Breast epithelium (tissue), 4 donors: ENCODE results near the gene MGAT3. TPM values are rescaled to one million over a fixed set of nuclear protein-coding genes. Genes with fewer than 3 reads are reported as not detected.

Experiments used
- DNase-seq, 2 donors: peaks; one replicate each; pipeline ENCODE4 v3.0.0-alpha.2; 2019; ENCODE audit warnings: low spot score in 2 of 2
- H3K27ac ChIP-seq, 2 donors: fragments of 200-600 bp; sonication (generic) in 1 of 2; one replicate each; pipeline ENCODE4 v1.5.1; 2016 to 2019; ENCODE audit warnings: mild to moderate bottlenecking in 1 of 2
- H3K27me3 ChIP-seq, 2 donors: fragments of 200-600 bp; sonication (generic) in 1 of 2; one replicate each; pipeline versions ENCODE4 v1.5.1 to v1.6.0; 2017 to 2019; ENCODE audit warnings: control low read depth in 1 of 2, mild to moderate bottlenecking in 1 of 2
- H3K36me3 ChIP-seq: fragments of 200-600 bp; one replicate; pipeline ENCODE4 v1.5.1; 2019
- H3K4me1 ChIP-seq, 2 donors: fragments of 200-600 bp; sonication (generic); one replicate each; pipeline ENCODE4 v1.5.1; 2016 to 2019; ENCODE audit warnings: control low read depth in 1 of 2
- H3K4me3 ChIP-seq, 3 donors: fragments of 200-600 bp; sonication (generic); 1 replicate in 2 of 3; 2 replicates in 1 of 3; pipeline ENCODE4 v1.5.1; 2016 to 2019; ENCODE audit warnings: mild to moderate bottlenecking in 3 of 3, moderate library complexity in 2 of 3
- H3K9me3 ChIP-seq, 2 donors: fragments of 200-600 bp; sonication (generic) in 1 of 2; one replicate each; pipeline ENCODE4 v1.5.1; 2016 to 2019; ENCODE audit warnings: control low read depth in 1 of 2
- POLR2A ChIP-seq: fragments of 450-650 bp; IDR thresholded peaks from one replicate; pipeline ENCODE4 v1.6.1; 2016; ENCODE audit warnings: antibody characterized with exemption, mild to moderate bottlenecking, moderate library complexity
- POLR2AphosphoS5 ChIP-seq, 3 donors: sonication (generic); formaldehyde crosslinking; IDR thresholded peaks; one replicate each; pipeline ENCODE4 v1.6.1; 2017; ENCODE audit warnings: antibody characterized with exemption in 3 of 3
- intact Hi-C: fragments of 100-400 bp; cut with DNase I; formaldehyde crosslinking; loops from one replicate; pipeline ENCODE4 v1.15.1; 2023; ENCODE audit warnings: low total_unique reads
- total RNA-seq, 3 donors: library from RNA; depleted of rRNA; stranded (reverse); fragments of >200 nt; gene quantifications; one replicate each; pipeline ENCODE4 v1.1.0, GENCODE V29; 2016
- TF ChIP-seq, protein P1 (sequence below), 3 donors: fragments of 450-650 bp; IDR thresholded peaks; one replicate each; pipeline ENCODE4 v1.5.1; 2016 to 2017; ENCODE audit warnings: antibody characterized with exemption in 3 of 3, mild to moderate bottlenecking in 3 of 3, moderate library complexity in 3 of 3

MGAT3 gene
- total RNA-seq, 3 donors from 2014 or later: 1.9 to 9.4 (median 3.9) TPM

DNA sequence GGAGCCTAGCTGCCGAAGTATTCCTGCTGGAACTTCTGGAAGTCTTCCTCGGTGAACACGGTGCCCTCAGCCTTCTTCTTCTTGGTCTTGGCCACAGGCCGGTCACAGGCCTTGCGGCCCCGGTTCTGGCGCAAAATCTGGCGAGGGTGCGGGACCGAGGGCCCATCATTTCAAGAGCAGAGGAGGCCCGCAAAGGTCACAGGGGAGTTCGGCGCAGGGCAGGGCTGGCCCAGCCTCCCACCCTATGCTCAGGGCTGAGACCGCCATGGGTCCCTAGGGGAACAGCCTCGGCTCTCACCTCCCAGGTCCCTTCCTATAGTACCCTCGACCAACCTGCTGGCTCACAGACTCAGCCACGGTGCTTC lies 72.7 kb downstream of the MGAT3 start:
- intact Hi-C loops: loop anchor here (5.0 to 10.0 kb wide), 2 partner anchors 215 to 357 kb away; partner anchors contain the start of gene RPL3
- peak in 1 of 3 donors; percentile 4 for TF ChIP-seq POLR2AphosphoS5 (IDR thresholded peaks at IDR 0.05)
- TF ChIP-seq POLR2A: no peak

GRCh38 chr22:39530116-39530515 lies 73.3 kb downstream of the MGAT3 start:
- Histone ChIP-seq H3K9me3 (no peaks in the 10 kb centered on the region), H3K36me3 (no peaks in the 10 kb centered on the region), H3K27ac (peak overlapping the region in 1 of 2 donors; percentile 33), H3K4me1 (peaks cover 25 to 29% of the 10 kb centered on the region in 2 donors), H3K27me3 (no peaks in the 10 kb centered on the region), H3K4me3 (no peak overlapping the region)
- TF ChIP-seq, protein P1, sequence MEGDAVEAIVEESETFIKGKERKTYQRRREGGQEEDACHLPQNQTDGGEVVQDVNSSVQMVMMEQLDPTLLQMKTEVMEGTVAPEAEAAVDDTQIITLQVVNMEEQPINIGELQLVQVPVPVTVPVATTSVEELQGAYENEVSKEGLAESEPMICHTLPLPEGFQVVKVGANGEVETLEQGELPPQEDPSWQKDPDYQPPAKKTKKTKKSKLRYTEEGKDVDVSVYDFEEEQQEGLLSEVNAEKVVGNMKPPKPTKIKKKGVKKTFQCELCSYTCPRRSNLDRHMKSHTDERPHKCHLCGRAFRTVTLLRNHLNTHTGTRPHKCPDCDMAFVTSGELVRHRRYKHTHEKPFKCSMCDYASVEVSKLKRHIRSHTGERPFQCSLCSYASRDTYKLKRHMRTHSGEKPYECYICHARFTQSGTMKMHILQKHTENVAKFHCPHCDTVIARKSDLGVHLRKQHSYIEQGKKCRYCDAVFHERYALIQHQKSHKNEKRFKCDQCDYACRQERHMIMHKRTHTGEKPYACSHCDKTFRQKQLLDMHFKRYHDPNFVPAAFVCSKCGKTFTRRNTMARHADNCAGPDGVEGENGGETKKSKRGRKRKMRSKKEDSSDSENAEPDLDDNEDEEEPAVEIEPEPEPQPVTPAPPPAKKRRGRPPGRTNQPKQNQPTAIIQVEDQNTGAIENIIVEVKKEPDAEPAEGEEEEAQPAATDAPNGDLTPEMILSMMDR (IDR thresholded peaks at IDR 0.05): no peak
- TF ChIP-seq POLR2AphosphoS5 (IDR thresholded peaks at IDR 0.05) (no peak), POLR2A (no peak)
- DNase-seq: no peak
- intact Hi-C loops: loop anchor here (10.0 kb wide), 2 partner anchors 495 to 825 kb away; no protein-coding TSS in a partner anchor

More for the DNA sequence above, 72.7 kb downstream of the MGAT3 start:
- Histone ChIP-seq H3K36me3 (no peaks in the 10 kb centered on the region), H3K27ac (peak overlapping the region; percentile 33 to 73), H3K4me1 (peaks cover 20 to 29% of the 10 kb centered on the region in 2 donors), H3K27me3 (no peaks in the 10 kb centered on the region), H3K9me3 (no peaks in the 10 kb centered on the region), H3K4me3 (peak overlapping the region in 2 of 3 donors; percentile 20 to 56)
- DNase-seq: no peak

GRCh38 chr22:39530692-39531331 lies 74.0 kb downstream of the MGAT3 start:
- Histone ChIP-seq H3K27ac (peak overlapping the region in 1 of 2 donors; percentile 44), H3K27me3 (no peaks in the 10 kb centered on the region), H3K36me3 (no peaks in the 10 kb centered on the region), H3K4me3 (peak overlapping the region in 2 of 3 donors; percentile 88 to 90), H3K9me3 (no peaks in the 10 kb centered on the region), H3K4me1 (peaks cover 25 to 29% of the 10 kb centered on the region in 2 donors)
- intact Hi-C loops: loop anchor here (10.0 kb wide), 2 partner anchors 494 to 824 kb away; no protein-coding TSS in a partner anchor
- TF ChIP-seq POLR2AphosphoS5 (IDR thresholded peaks at IDR 0.05) (no peak), POLR2A (no peak)
- TF ChIP-seq, protein P1 (IDR thresholded peaks at IDR 0.05): no peak
- no peak for DNase-seq

DNA sequence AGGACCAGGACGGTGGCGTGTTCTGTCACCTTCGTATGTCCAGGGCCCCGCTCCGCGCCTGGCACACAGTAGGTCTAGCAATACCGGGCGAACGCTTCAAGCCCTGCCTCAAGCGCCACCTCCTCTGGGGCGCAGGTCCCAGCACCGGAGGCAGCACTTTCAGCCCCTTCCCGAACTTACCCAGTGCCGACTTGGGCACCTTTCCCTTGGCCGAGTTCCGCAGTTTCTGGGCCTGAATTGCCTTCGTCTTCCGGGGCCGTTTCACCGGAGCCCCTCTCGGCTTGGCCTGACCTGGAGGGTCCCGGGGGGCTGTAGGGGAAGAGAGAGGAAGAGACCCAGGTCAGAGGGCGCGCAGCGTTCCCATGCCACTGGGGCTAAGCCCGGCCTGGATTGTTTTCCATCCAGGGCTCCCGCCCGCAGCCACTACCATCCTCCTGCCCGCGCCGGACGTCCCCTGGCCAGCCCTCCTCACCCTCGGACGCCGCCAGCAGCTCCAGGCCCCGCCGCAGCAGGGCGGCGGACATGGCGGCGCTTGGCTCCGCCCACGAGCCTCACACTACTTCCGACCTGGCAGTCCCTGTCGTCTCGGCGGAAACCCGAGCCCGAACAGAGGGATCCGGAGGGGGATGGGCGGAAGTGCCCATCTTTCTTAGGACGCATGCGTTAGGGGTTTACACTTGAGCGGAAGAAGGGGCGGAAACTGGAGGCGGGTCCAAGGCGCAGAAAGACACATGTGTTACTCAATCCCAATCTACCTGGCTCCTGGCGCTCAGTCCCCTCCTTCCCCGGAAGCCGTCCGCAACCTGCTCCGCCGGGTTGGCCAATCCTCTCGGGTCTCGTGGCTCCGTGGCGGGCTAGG lies 75.6 kb downstream of the MGAT3 start, which contains the start of gene RPS19BP1:
TSS of gene RPS19BP1 (minus strand) at position 534 of the 859 bp plus-strand sequence. CDS start at position 524, 10 bp downstream.
- intact Hi-C loops: loop anchor here (10.0 kb wide), 2 partner anchors 492 to 822 kb away; no protein-coding TSS in a partner anchor

GRCh38 chr22:39534092-39534506 lies 77.3 kb downstream of the MGAT3 start:
- peak overlapping the region in 1 of 3 donors; percentile 50 for H3K4me3 ChIP-seq
- peaks cover 9 to 14% of the 10 kb centered on the region in 2 donors for H3K4me1 ChIP-seq
- no peaks in the 10 kb centered on the region for H3K9me3 ChIP-seq
- no peaks in the 10 kb centered on the region for H3K36me3 ChIP-seq
- TF ChIP-seq POLR2A: no peak
- no peak for TF ChIP-seq POLR2AphosphoS5 (IDR thresholded peaks at IDR 0.05)
- TF ChIP-seq, protein P1 (IDR thresholded peaks at IDR 0.05): no peak
- no peak for DNase-seq
- intact Hi-C loops: loop anchor here (10.0 kb wide), 2 partner anchors 491 to 821 kb away; no protein-coding TSS in a partner anchor
- peak overlapping the region in 1 of 2 donors; percentile 23 for H3K27ac ChIP-seq
- H3K27me3 ChIP-seq: no peaks in the 10 kb centered on the region

More for the DNA sequence above, 75.6 kb downstream of the MGAT3 start, which contains the start of gene RPS19BP1:
- Histone ChIP-seq H3K4me1 (peaks cover 25 to 26% of the 10 kb centered on the region in 2 donors), H3K36me3 (no peaks in the 10 kb centered on the region), H3K4me3 (peak within 1 kb of the TSS; percentile 83 to 90 (median 88)), H3K27me3 (no peaks in the 10 kb centered on the region), H3K9me3 (no peaks in the 10 kb centered on the region), H3K27ac (peak within 1 kb of the TSS; percentile 92 to 95)
- TF ChIP-seq, protein P1 (IDR thresholded peaks at IDR 0.05): no peak
- peak; percentile 88 to 91 (median 89) for TF ChIP-seq POLR2AphosphoS5 (IDR thresholded peaks at IDR 0.05)
- peak; percentile 82 for TF ChIP-seq POLR2A
- peak; percentile 99 to 100 for DNase-seq
